ENCODE data around the gene STK24.

The STK24 gene

GRCh38 chr13:98476538-98476966 is 100.4 kb downstream of the STK24 start:
- Histone ChIP-seq H3F3A (ENCODE audit: insufficient read depth, low read length) (peaks cover 8% of the 10 kb centered on the region; the same call in 1 of the 2 replicates), H3K9me2 (replicated peaks; ENCODE audit: insufficient read depth, low read length) (no peaks in the 10 kb centered on the region), H3K27ac (ENCODE audit: low read length) (peak overlapping the region; percentile 69), H2AFZ (ENCODE audit: low read length) (no peak overlapping the region), H3K79me2 (ENCODE audit: low read length) (peaks cover 81% of the 10 kb centered on the region), H3K4me2 (ENCODE audit: low read depth, low read length) (peak overlapping the region; percentile 76), H3K4me1 (ENCODE audit: low read length) (peaks cover 24% of the 10 kb centered on the region), H4K20me1 (ENCODE audit: insufficient read depth, low read length) (no peaks in the 10 kb centered on the region), H3K9me3 (replicated peaks; ENCODE audit: insufficient read depth, low read length) (no peaks in the 10 kb centered on the region), H3K4me3 (ENCODE audit: low read length) (peak overlapping the region; percentile 14; the same call in 1 of the 2 replicates), H3K36me3 (replicated peaks; ENCODE audit: insufficient read depth, low read length) (peaks cover 7% of the 10 kb centered on the region; the same call in 1 of the 2 replicates), H3K9ac (ENCODE audit: low read length) (no peak overlapping the region; the same call in 1 of the 2 replicates), H3K27me3 (replicated peaks; ENCODE audit: insufficient read depth, low read length) (no peaks in the 10 kb centered on the region)
- TF ChIP-seq EZH2 (optimal IDR thresholded peaks at IDR 0.05; ENCODE audit: low read depth, low read length): no peak
- no peak for TF ChIP-seq EZH2phosphoT487 (IDR thresholded peaks at IDR 0.05; ENCODE audit: low read length)
- no peak for TF ChIP-seq CTCF (IDR thresholded peaks at IDR 0.05; ENCODE audit: low read length)
- DNase-seq: peak; percentile 86

GRCh38 chr13:98476106-98476505 is 100.8 kb downstream of the STK24 start:
- Histone ChIP-seq H3K27me3 (replicated peaks; ENCODE audit: insufficient read depth, low read length) (no peaks in the 10 kb centered on the region), H3K9me2 (replicated peaks; ENCODE audit: insufficient read depth, low read length) (no peaks in the 10 kb centered on the region), H3F3A (ENCODE audit: insufficient read depth, low read length) (peaks cover 8% of the 10 kb centered on the region; the same call in 1 of the 2 replicates), H3K4me2 (ENCODE audit: low read depth, low read length) (peak overlapping the region; percentile 76; the same call in 1 of the 2 replicates), H3K9me3 (replicated peaks; ENCODE audit: insufficient read depth, low read length) (no peaks in the 10 kb centered on the region), H3K27ac (ENCODE audit: low read length) (peak overlapping the region; percentile 69), H4K20me1 (ENCODE audit: insufficient read depth, low read length) (peaks cover 3% of the 10 kb centered on the region; the same call in 1 of the 2 replicates), H3K4me3 (ENCODE audit: low read length) (peak overlapping the region; percentile 14; the same call in 1 of the 2 replicates), H3K9ac (ENCODE audit: low read length) (no peak overlapping the region; the same call in 1 of the 2 replicates), H3K36me3 (replicated peaks; ENCODE audit: insufficient read depth, low read length) (peaks cover 7% of the 10 kb centered on the region; the same call in 1 of the 2 replicates), H2AFZ (ENCODE audit: low read length) (no peak overlapping the region), H3K79me2 (ENCODE audit: low read length) (peaks cover 81% of the 10 kb centered on the region), H3K4me1 (ENCODE audit: low read length) (peaks cover 24% of the 10 kb centered on the region)
- TF ChIP-seq EZH2phosphoT487 (IDR thresholded peaks at IDR 0.05; ENCODE audit: low read length): no peak
- no peak for TF ChIP-seq EZH2 (optimal IDR thresholded peaks at IDR 0.05; ENCODE audit: low read depth, low read length)
- no peak for TF ChIP-seq CTCF (IDR thresholded peaks at IDR 0.05; ENCODE audit: low read length)
- DNase-seq: no peak

GRCh38 chr13:98475522-98475921 is 101.4 kb downstream of the STK24 start:
- Histone ChIP-seq H3K27ac (ENCODE audit: low read length) (no peak overlapping the region), H3K4me3 (ENCODE audit: low read length) (no peak overlapping the region), H3F3A (ENCODE audit: insufficient read depth, low read length) (peaks cover 8% of the 10 kb centered on the region; the same call in 1 of the 2 replicates), H3K4me1 (ENCODE audit: low read length) (peaks cover 24% of the 10 kb centered on the region), H3K36me3 (replicated peaks; ENCODE audit: insufficient read depth, low read length) (peaks cover 7% of the 10 kb centered on the region; the same call in 1 of the 2 replicates), H3K79me2 (ENCODE audit: low read length) (peaks cover 84% of the 10 kb centered on the region), H3K9ac (ENCODE audit: low read length) (no peak overlapping the region), H3K4me2 (ENCODE audit: low read depth, low read length) (no peak overlapping the region), H4K20me1 (ENCODE audit: insufficient read depth, low read length) (peaks cover 4% of the 10 kb centered on the region; the same call in 1 of the 2 replicates), H3K9me3 (replicated peaks; ENCODE audit: insufficient read depth, low read length) (no peaks in the 10 kb centered on the region), H3K27me3 (replicated peaks; ENCODE audit: insufficient read depth, low read length) (no peaks in the 10 kb centered on the region), H2AFZ (ENCODE audit: low read length) (no peak overlapping the region), H3K9me2 (replicated peaks; ENCODE audit: insufficient read depth, low read length) (no peaks in the 10 kb centered on the region)
- DNase-seq: no peak
- TF ChIP-seq EZH2phosphoT487 (IDR thresholded peaks at IDR 0.05; ENCODE audit: low read length) (no peak), EZH2 (optimal IDR thresholded peaks at IDR 0.05; ENCODE audit: low read depth, low read length) (no peak), CTCF (IDR thresholded peaks at IDR 0.05; ENCODE audit: low read length) (no peak)

Measured in MM.1S (cell line).